CD14-positive monocyte (primary cell): ENCODE data around the gene MRPS2. TPM values are rescaled to one million over a fixed set of nuclear protein-coding genes. Genes with fewer than 3 reads are reported as not detected.
"Not testable (repeated sequence)": the region's sequence is repeated elsewhere in the genome, so short reads cannot be mapped to it uniquely, and the experiment has no call there.

Experiments
- DNase-seq, 3 donors: peaks; one replicate each; pipeline ENCODE4 v3.0.0-alpha.2; 2011 to 2022
- H2AFZ ChIP-seq: 2 replicates; pipeline ENCODE4 v1.6.0; 2012; ENCODE audit warnings: mild to moderate bottlenecking, low read depth, low read length, inconsistent platforms; ENCODE audit not compliant: insufficient read depth, poor library complexity, severe bottlenecking
- H3K27ac ChIP-seq, 2 donors: 1 replicate in 1 of 2; 2 replicates in 1 of 2; pipeline ENCODE4 v1.5.1; 2012 to 2013; ENCODE audit warnings: low read length in 2 of 2, control low read depth in 1 of 2, inconsistent platforms in 1 of 2, low read depth in 1 of 2, mild to moderate bottlenecking in 1 of 2
- H3K27me3 ChIP-seq, 2 donors: one replicate each; pipeline versions ENCODE4 v1.6.0 to v1.6.1; 2011 to 2013; ENCODE audit warnings: low read length in 2 of 2; ENCODE audit not compliant: control insufficient read depth in 2 of 2, insufficient read depth in 2 of 2
- H3K36me3 ChIP-seq, 2 donors: replicated peaks in 1 of 2; 1 replicate in 1 of 2; 2 replicates in 1 of 2; pipeline versions ENCODE4 v1.5.1 to v1.6.1; 2012 to 2013; ENCODE audit warnings: low read length in 2 of 2, control low read depth in 1 of 2, inconsistent platforms in 1 of 2, mild to moderate bottlenecking in 1 of 2; ENCODE audit not compliant: insufficient read depth in 2 of 2, control insufficient read depth in 1 of 2
- H3K4me1 ChIP-seq, 2 donors: 1 replicate in 1 of 2; 2 replicates in 1 of 2; pipeline versions ENCODE4 v1.5.1 to v1.6.1; 2012 to 2013; ENCODE audit warnings: low read length in 2 of 2, control low read depth in 1 of 2, inconsistent platforms in 1 of 2, mild to moderate bottlenecking in 1 of 2, moderate library complexity in 1 of 2; ENCODE audit not compliant: insufficient read depth in 2 of 2, control insufficient read depth in 1 of 2
- H3K4me2 ChIP-seq: replicated peaks from 2 replicates; pipeline ENCODE3; 2012; ENCODE audit warnings: low read length, moderate library complexity, mild to moderate bottlenecking; ENCODE audit not compliant: poor library complexity, severe bottlenecking; ENCODE audit errors: extremely low read depth
- H3K4me3 ChIP-seq, 3 experiments: fragments of 200-600 bp in 1 of 3; sonication (generic) in 1 of 3; replicated peaks in 1 of 3; 1 replicate in 2 of 3; 2 replicates in 1 of 3; pipeline ENCODE4 v1.5.1; 2011 to 2013; ENCODE audit warnings: low read length in 3 of 3, mild to moderate bottlenecking in 3 of 3, control low read depth in 2 of 3, low read depth in 2 of 3, inconsistent platforms in 1 of 3, moderate library complexity in 1 of 3
- H3K79me2 ChIP-seq: 2 replicates; pipeline ENCODE4 v1.6.0; 2012; ENCODE audit warnings: mild to moderate bottlenecking, control low read depth, inconsistent platforms, low read length, moderate library complexity; ENCODE audit not compliant: insufficient read depth
- H3K9ac ChIP-seq: 2 replicates; pipeline ENCODE4 v1.6.0; 2017; ENCODE audit warnings: low read length, mild to moderate bottlenecking; ENCODE audit not compliant: insufficient read depth, poor library complexity, severe bottlenecking
- H3K9me3 ChIP-seq, 2 donors: replicated peaks in 1 of 2; 1 replicate in 1 of 2; 2 replicates in 1 of 2; pipeline versions ENCODE4 v1.5.1 to v1.6.1; 2012 to 2013; ENCODE audit warnings: low read length in 2 of 2, control low read depth in 1 of 2; ENCODE audit not compliant: control insufficient read depth in 1 of 2, insufficient read depth in 1 of 2
- H4K20me1 ChIP-seq: 2 replicates; pipeline ENCODE4 v1.6.0; 2012; ENCODE audit warnings: mild to moderate bottlenecking, low read length, control low read depth, moderate library complexity; ENCODE audit not compliant: insufficient read depth
- H3K27ac Mint-ChIP-seq, 7 donors: one replicate each; pipeline ENCODE4 v1.8.0; 2020; ENCODE audit warnings: mild to moderate bottlenecking in 7 of 7, mixed read lengths in 7 of 7, moderate library complexity in 6 of 7, inconsistent platforms in 2 of 7
- H3K27me3 Mint-ChIP-seq, 3 donors: one replicate each; pipeline ENCODE4 v1.8.0; 2021 to 2022; ENCODE audit warnings: low read depth in 3 of 3, mild to moderate bottlenecking in 3 of 3, mixed read lengths in 3 of 3, moderate library complexity in 3 of 3, inconsistent platforms in 1 of 3
- H3K36me3 Mint-ChIP-seq, 2 donors: one replicate each; pipeline ENCODE4 v1.8.0; 2020; ENCODE audit warnings: mixed read lengths in 2 of 2, inconsistent platforms in 1 of 2, mild to moderate bottlenecking in 1 of 2
- H3K4me1 Mint-ChIP-seq: one replicate; pipeline ENCODE4 v1.8.0; 2020; ENCODE audit warnings: mild to moderate bottlenecking, mixed read lengths
- H3K4me3 Mint-ChIP-seq, 2 donors: one replicate each; pipeline ENCODE4 v1.8.0; 2020; ENCODE audit warnings: mild to moderate bottlenecking in 2 of 2, mixed read lengths in 2 of 2, moderate library complexity in 1 of 2
- H3K9me3 Mint-ChIP-seq, 7 donors: one replicate each; pipeline ENCODE4 v1.8.0; 2020 to 2022; ENCODE audit warnings: mixed read lengths in 7 of 7, mild to moderate bottlenecking in 6 of 7, moderate library complexity in 6 of 7, inconsistent platforms in 2 of 7
- CTCF ChIP-seq: fragments of 200-600 bp; IDR thresholded peaks from one replicate; pipeline ENCODE4 v1.8.0; 2022; ENCODE audit warnings: antibody characterized with exemption, mild to moderate bottlenecking
- WGBS: methylation state at CpG from one replicate; pipeline ENCODE4 v1.1.5; 2013; ENCODE audit warnings: missing lambda C conversion rate; ENCODE audit not compliant: insufficient coverage; 5-methylcytosine and 5-hydroxymethylcytosine counted together
- intact Hi-C, 2 donors: fragments of 100-400 bp; cut with micrococcal nuclease; formaldehyde crosslinking; loops; one replicate each; pipeline versions ENCODE4 v1.15.0 to v1.15.1; 2023
- polyA plus RNA-seq, 3 donors: library from polyadenylated mRNA; depleted of rRNA in 1 of 3; unstranded in 2 of 3; stranded (reverse) in 1 of 3; fragments of 300-500 nt in 2 of 3; fragments of >200 nt in 1 of 3; fragmentation: Illumina TruSeq in 2 of 3; gene quantifications; 1 replicate in 2 of 3; 2 replicates in 1 of 3; pipeline ENCODE4 v1.2.3, GENCODE V29; 2012 to 2021

The MRPS2 gene
- polyA plus RNA-seq, 3 donors = 27.9 to 54.4 (median 30.2) TPM

GRCh38 chr9:135456436-135457104, 43.9 kb upstream of the MRPS2 start:
- Mint-ChIP-seq H3K36me3 (no peaks in the 10 kb centered on the region), H3K27me3 (peaks cover 11 to 22% (median 13%) of the 10 kb centered on the region in 3 donors), H3K27ac (no peak overlapping the region)

GRCh38 chr9:135458478-135458877, 42.0 kb upstream of the MRPS2 start:
- intact Hi-C loops, H3K9me3 ChIP-seq, DNase-seq, H2AFZ ChIP-seq, H3K9ac ChIP-seq, H4K20me1 ChIP-seq, H3K4me1 Mint-ChIP-seq, H3K4me1 ChIP-seq, H3K4me3 ChIP-seq, H3K27me3 ChIP-seq, H3K27ac Mint-ChIP-seq, H3K36me3 Mint-ChIP-seq, H3K9me3 Mint-ChIP-seq, H3K27ac ChIP-seq, H3K4me2 ChIP-seq, H3K36me3 ChIP-seq, H3K79me2 ChIP-seq, H3K4me3 Mint-ChIP-seq: not testable (repeated sequence)
- no CpG with 5 or more reads among the region's 5 CpGs for WGBS
- H3K27me3 Mint-ChIP-seq = peaks cover 10 to 20% (median 15%) of the 10 kb centered on the region in 3 donors

More at GRCh38 chr9:135456436-135457104, 43.9 kb upstream of the MRPS2 start:
- H3K9me3 Mint-ChIP-seq = peaks cover 0 to 4% (median 0%) of the 10 kb centered on the region in 7 donors
- H3K36me3 ChIP-seq = no peaks in the 10 kb centered on the region
- H3K27me3 ChIP-seq = peaks cover 0 to 2% of the 10 kb centered on the region in 2 donors
- intact Hi-C loops = no loop called here
- no peaks in the 10 kb centered on the region for H3K9me3 ChIP-seq
- H2AFZ ChIP-seq = no peak overlapping the region
- H3K4me1 Mint-ChIP-seq = no peaks in the 10 kb centered on the region
- H3K79me2 ChIP-seq = no peaks in the 10 kb centered on the region
- no peak overlapping the region for H3K27ac ChIP-seq
- no peaks in the 10 kb centered on the region for H3K4me1 ChIP-seq
- H4K20me1 ChIP-seq = no peaks in the 10 kb centered on the region
- no peak for TF ChIP-seq CTCF
- no peak overlapping the region for H3K4me3 ChIP-seq
- H3K9ac ChIP-seq = no peak overlapping the region
- H3K4me2 ChIP-seq = no peak overlapping the region
- no peak overlapping the region for H3K4me3 Mint-ChIP-seq
- DNase-seq = no peak
- 69% methylated on average over 11 of the region's 19 CpGs for WGBS
